K562 (cell line): ENCODE measurements around the gene LAMC1. TPM values are rescaled to one million over a fixed set of nuclear protein-coding genes. Genes with fewer than 3 reads are reported as not detected.

Experiments used
- ATAC-seq: fragments of 200-7000 bp; cut with Tn5 transposase; 3 replicates; pipeline ENCODE4 v1.9.1; 2020; ENCODE audit warnings: moderate library complexity
- BruUV-seq: library from RNA; stranded (reverse); fragments of 400-500 nt; replicated peaks from 2 replicates; lab custom pipeline; 2021; lab: Mats Ljungman, UMichigan
- CTCF ChIA-PET: fragments of 300-600 bp; formaldehyde crosslinking; extraction: SDS; loops from one replicate; lab custom pipeline; 2021; ENCODE audit warnings: low intra/inter-chr PET ratio; lab: Yijun Ruan, JAX
- POLR2A ChIA-PET: fragments of 300-600, 350-650 bp; sonication (Branson Sonifier 250); formaldehyde crosslinking; extraction: SDS; loops from one replicate; lab custom pipeline; 2021; ENCODE audit warnings: antibody characterized with exemption, inconsistent platforms; lab: Yijun Ruan, JAX
- DNase-seq, 4 experiments: peaks; one replicate each; pipeline versions ENCODE4 v3.0.0 to v3.0.0-alpha.2; 2011 to 2018; ENCODE audit warnings: low spot score in 3 of 4, mixed read lengths in 3 of 4; ENCODE audit errors: extremely low read depth in 1 of 4
- FAIRE-seq: peaks from 2 replicates; lab custom pipeline; 2011; peaks lifted over from hg19 to GRCh38; lab: Jason Lieb, UNC
- H2AFZ ChIP-seq: 2 replicates; pipeline ENCODE4 v1.6.0; 2011; ENCODE audit warnings: low read depth, low read length, control low read depth, inconsistent platforms
- H3K27ac ChIP-seq: fragments of 200-600 bp; 3 replicates; pipeline ENCODE4 v1.8.0; 2011; ENCODE audit warnings: low read depth, mild to moderate bottlenecking, control low read depth, inconsistent platforms, low read length, moderate library complexity, mixed read lengths; ENCODE audit errors: extremely low read depth
- H3K27me3 ChIP-seq, 2 experiments: fragments of 300-600 bp in 1 of 2; 2 replicates in 1 of 2; 3 replicates in 1 of 2; pipeline versions ENCODE4 v1.6.0 to v1.8.0; 2011; ENCODE audit warnings: inconsistent platforms in 2 of 2, low read length in 2 of 2, mild to moderate bottlenecking in 1 of 2, mixed read lengths in 1 of 2, moderate library complexity in 1 of 2; ENCODE audit not compliant: control insufficient read depth in 2 of 2, insufficient read depth in 2 of 2
- H3K36me3 ChIP-seq: fragments of 300-600 bp; 3 replicates; pipeline ENCODE4 v1.8.0; 2011; ENCODE audit warnings: mild to moderate bottlenecking, low read length, inconsistent platforms; ENCODE audit not compliant: control insufficient read depth, insufficient read depth
- H3K4me1 ChIP-seq, 2 experiments: fragments of 200-600 bp in 1 of 2; replicated peaks in 1 of 2; 2 replicates in 1 of 2; 3 replicates in 1 of 2; pipeline versions ENCODE4 v1.5.1 to v1.8.0; 2011; ENCODE audit warnings: inconsistent platforms in 2 of 2, low read length in 2 of 2, mild to moderate bottlenecking in 1 of 2, mixed read lengths in 1 of 2, moderate library complexity in 1 of 2; ENCODE audit not compliant: control insufficient read depth in 2 of 2, insufficient read depth in 2 of 2
- H3K4me2 ChIP-seq: 2 replicates; pipeline ENCODE4 v1.6.1; 2011; ENCODE audit warnings: low read length, control low read depth, inconsistent platforms, mixed read lengths; ENCODE audit not compliant: insufficient read depth
- H3K4me3 ChIP-seq: fragments of 200-600 bp; sonication (generic), shearing (Covaris generic); 2 replicates; pipeline ENCODE4 v1.5.1; 2016; ENCODE audit warnings: control low read depth, inconsistent platforms
- H3K79me2 ChIP-seq: fragments of 200-600 bp; 3 replicates; pipeline ENCODE4 v1.8.0; 2011; ENCODE audit warnings: low read length, inconsistent platforms; ENCODE audit not compliant: control insufficient read depth, insufficient read depth
- H3K9ac ChIP-seq, 2 experiments: 2 replicates each; pipeline versions ENCODE4 v1.6.0 to v1.6.1; 2011; ENCODE audit warnings: low read depth in 2 of 2, low read length in 2 of 2, control low read depth in 1 of 2, inconsistent platforms in 1 of 2, mild to moderate bottlenecking in 1 of 2, mixed read lengths in 1 of 2; ENCODE audit not compliant: insufficient read depth in 1 of 2
- H3K9me1 ChIP-seq: one replicate; pipeline ENCODE4 v1.6.0; 2011; ENCODE audit warnings: inconsistent platforms, mild to moderate bottlenecking, low read length, moderate library complexity; ENCODE audit not compliant: control insufficient read depth, insufficient read depth
- H3K9me3 ChIP-seq: replicated peaks from 2 replicates; pipeline ENCODE4 v1.5.1; 2011; ENCODE audit warnings: low read depth, low read length, inconsistent platforms; ENCODE audit not compliant: control insufficient read depth, insufficient read depth
- H4K20me1 ChIP-seq: replicated peaks from 2 replicates; pipeline ENCODE4 v1.6.1; 2011; ENCODE audit warnings: low read length, inconsistent platforms, mixed read lengths; ENCODE audit not compliant: control insufficient read depth, insufficient read depth
- COPS2 ChIP-seq: fragments of 450-650 bp; conservative IDR thresholded peaks from 2 replicates; pipeline ENCODE4 v1.6.1; 2016; ENCODE audit warnings: mild to moderate bottlenecking, moderate library complexity
- ELF2 ChIP-seq: fragments of 250-450 bp; sonication (Bioruptor Pico); IDR thresholded peaks from 2 replicates; pipeline ENCODE4 v1.5.0; 2021; ENCODE audit warnings: mild to moderate bottlenecking
- KLF13 ChIP-seq: fragments of 450-650 bp; IDR thresholded peaks from 2 replicates; pipeline ENCODE4 v1.6.1; 2016; ENCODE audit warnings: missing genetic modification characterization, low read depth, mild to moderate bottlenecking, missing compliant biosample characterization, moderate library complexity, borderline replicate concordance
- KLF6 ChIP-seq: fragments of 250-450 bp; sonication (Bioruptor Pico); IDR thresholded peaks from 2 replicates; pipeline ENCODE4 v1.4.0; 2020; ENCODE audit warnings: mild to moderate bottlenecking, moderate library complexity, borderline replicate concordance
- U2AF2 ChIP-seq: fragments of 200-400 bp; formaldehyde crosslinking; optimal IDR thresholded peaks from 2 replicates; pipeline ENCODE3; 2017; ENCODE audit warnings: low read depth, mild to moderate bottlenecking, low read length
- ZBTB33 ChIP-seq: sonication (generic); formaldehyde crosslinking; IDR thresholded peaks from 2 replicates; pipeline ENCODE4 v1.8.1; 2023; ENCODE audit warnings: mild to moderate bottlenecking, missing genetic modification reagents
- ZNF282 ChIP-seq: sonication (generic); formaldehyde crosslinking; IDR thresholded peaks from 2 replicates; pipeline ENCODE4 v1.8.1; 2023; ENCODE audit warnings: missing genetic modification reagents
- ZNF76 ChIP-seq: fragments of 250-450 bp; sonication (Bioruptor Pico); IDR thresholded peaks from 2 replicates; pipeline ENCODE4 v1.4.0; 2020; ENCODE audit warnings: mild to moderate bottlenecking, moderate library complexity, borderline replicate concordance
- WGBS: fragments of 100-300 bp; shearing (Covaris generic); methylation state at CpG from one replicate; pipeline ENCODE4 v1.1.6; 2016; ENCODE audit warnings: low coverage, mixed read lengths; ENCODE audit not compliant: insufficient coverage; ENCODE audit errors: missing lambda C conversion rate; 5-methylcytosine and 5-hydroxymethylcytosine counted together
- in situ Hi-C: fragments of 300-500 bp; cut with MboI; formaldehyde crosslinking; loops from 4 replicates; pipeline ENCODE4 v1.15.0; 2018; ENCODE audit warnings: inconsistent platforms, mixed read lengths
- intact Hi-C: fragments of 100-400 bp; cut with micrococcal nuclease; formaldehyde crosslinking; loops from 2 replicates; pipeline ENCODE4 v1.14.2; 2022
- polyA plus RNA-seq, 8 experiments: library from polyadenylated mRNA; depleted of rRNA in 4 of 8; stranded (reverse) in 5 of 8; unstranded in 3 of 8; fragments of >200 nt; fragmentation: Nextera tagmentation in 2 of 8; fragmentation: Illumina TruSeq in 1 of 8; extraction: Ambion mirVana in 2 of 8; extraction: Trizol in 1 of 8; gene quantifications; 2 replicates each; pipeline versions ENCODE4 v1.2.1 to v1.2.3, GENCODE V29; 2011 to 2014; ENCODE audit warnings: inconsistent platforms in 1 of 8, missing spikeins in 1 of 8
- total RNA-seq, 7 experiments: library from RNA; depleted of rRNA in 6 of 7; stranded (reverse); fragments of >200 nt in 6 of 7; fragmentation: Illumina TruSeq in 2 of 7; extraction: Trizol in 2 of 7; gene quantifications; 2 replicates each; pipeline versions ENCODE4 v1.2.1 to v1.2.3, GENCODE V29; 2011 to 2021; ENCODE audit warnings: low replicate concordance in 1 of 7

Gene LAMC1
- total and polyA plus RNA-seq, 9 of the 15 experiments (the other 6 are each of a cell fraction or from before 2014, with no cell fraction given), result 0.07 to 0.71 (median 0.13) TPM; not detected in 2

GRCh38 chr1:183080406-183080805, 57.2 kb downstream of the LAMC1 start:
- peaks cover 0 to 3% of the 10 kb centered on the region in 2 experiments; a peak in 1 of 5 replicates for H3K4me1 ChIP-seq
- TF ChIP-seq KLF6 (CRISPR knock-in tag), result no peak
- TF ChIP-seq COPS2, result no peak
- TF ChIP-seq ELF2, result no peak
- TF ChIP-seq KLF13 (tag), result no peak
- no peak for TF ChIP-seq ZNF76 (CRISPR knock-in tag)
- TF ChIP-seq ZNF282, result no peak
- TF ChIP-seq ZBTB33 (CRISPR knock-in tag), result no peak
- TF ChIP-seq U2AF2, result no peak
- TF ChIP-seq, all 486 proteins: peak for 0
- DNase-seq, result no peak
- ATAC-seq, result no peak
- Histone ChIP-seq H3K27ac (no peak overlapping the region), H3K27me3 (peaks cover 2 to 7% of the 10 kb centered on the region in 2 experiments; a peak in 2 of 5 replicates), H3K9me1 (no peaks in the 10 kb centered on the region), H3K9ac (no peak overlapping the region), H4K20me1 (no peaks in the 10 kb centered on the region), H3K36me3 (no peaks in the 10 kb centered on the region), H3K4me2 (no peak overlapping the region), H2AFZ (no peak overlapping the region), H3K79me2 (no peaks in the 10 kb centered on the region), H3K4me3 (no peak overlapping the region), H3K9me3 (no peaks in the 10 kb centered on the region)
- ChIA-PET POLR2A (interaction anchor here (0.6 to 1.1 kb wide), 3 partner anchors 8 to 418 kb away, joined by 3 to 4 read pairs (median 3); no protein-coding TSS in a partner anchor), CTCF (no interaction called here)
- intact Hi-C loops (no loop called here), in situ Hi-C loops (no loop called here)
- no peak for FAIRE-seq
- WGBS, result 0% methylated on average over 2 of the region's 2 CpGs
- BruUV-seq, result no TSS peak
